ENCODE measurements around the gene POLR3GL. TPM values are rescaled to one million over a fixed set of nuclear protein-coding genes. Genes with fewer than 3 reads are reported as not detected.

POLR3GL gene
- total RNA-seq, 1 experiment from 2014 or later = 7.9 TPM

- Mint-ChIP-seq H3K27me3 (ENCODE audit: low read depth) (peaks cover 5% of the 10 kb centered on the region), H3K27ac (no peak overlapping the region), H3K9me3 (no peaks in the 10 kb centered on the region), H3K36me3 (ENCODE audit: insufficient read depth in 1 of 3, low read depth in 3 of 3) (no peaks in the 10 kb centered on the region), H3K4me1 (peaks cover 7 to 17% of the 10 kb centered on the region in 2 experiments), H3K4me3 (no peak overlapping the region)
- no peak for DNase-seq
- H4K5ac ChIP-seq (ENCODE audit: insufficient read length, low read depth, low read length) = no peak overlapping the region
- no peak overlapping the region for H3K56ac ChIP-seq (ENCODE audit: insufficient read length, low read depth, low read length)
- no peak overlapping the region; the same call in 1 of the 2 replicates for H3K14ac ChIP-seq (ENCODE audit: insufficient read depth, low read length)
- no peaks in the 10 kb centered on the region for H3K79me2 ChIP-seq (ENCODE audit: insufficient read depth, low read length)
- no peaks in the 10 kb centered on the region for H3K79me1 ChIP-seq (ENCODE audit: insufficient read depth, low read depth, low read length, poor library complexity, severe bottlenecking)
- TF ChIP-seq CTCF (conservative IDR thresholded peaks at IDR 0.05) = no peak
- no peak overlapping the region for H3T11ph ChIP-seq (ENCODE audit: low read length)
- no peak overlapping the region for H2BK5ac ChIP-seq (ENCODE audit: insufficient read length, low read length)
- H4K20me1 ChIP-seq (ENCODE audit: control insufficient read depth, insufficient read depth, insufficient read length) = no peaks in the 10 kb centered on the region
- no peak overlapping the region for H3K23ac ChIP-seq (ENCODE audit: insufficient read length, low read depth, low read length)
- H3K18ac ChIP-seq (ENCODE audit: insufficient read length, low read depth, low read length) = no peak overlapping the region
- H2BK120ac ChIP-seq (ENCODE audit: low read depth, low read length, poor library complexity, severe bottlenecking) = no peak overlapping the region
- no peak overlapping the region for H2AK5ac ChIP-seq (ENCODE audit: insufficient read length, low read length)
- no peaks in the 10 kb centered on the region for H3K27me3 ChIP-seq (ENCODE audit: insufficient read depth, low read length)
- H4K91ac ChIP-seq (ENCODE audit: insufficient read length, low read depth, low read length) = no peak overlapping the region
- no peak overlapping the region for H2BK12ac ChIP-seq (ENCODE audit: insufficient read length, low read depth, low read length)
- H3K4me1 ChIP-seq (ENCODE audit: insufficient read depth, low read length) = peaks cover 7% of the 10 kb centered on the region
- no peak overlapping the region for H2BK15ac ChIP-seq (ENCODE audit: low read depth, low read length)
- H3K27ac ChIP-seq (ENCODE audit: insufficient read length, low read depth, low read length) = peak overlapping the region; percentile 95
- no peaks in the 10 kb centered on the region for H3K23me2 ChIP-seq (ENCODE audit: insufficient read length, low read depth, low read length, poor library complexity, severe bottlenecking)
- no peak overlapping the region for H2BK20ac ChIP-seq (ENCODE audit: low read depth, low read length, poor library complexity, severe bottlenecking)
- no peak overlapping the region for H3K9ac ChIP-seq (ENCODE audit: extremely low read depth, insufficient read length, low read length)
- no peak overlapping the region for H2AFZ ChIP-seq (ENCODE audit: low read length)
- H3K4ac ChIP-seq (ENCODE audit: low read depth, low read length) = no peak overlapping the region
- peak overlapping the region; percentile 10 for H4K8ac ChIP-seq (replicated peaks; ENCODE audit: insufficient read length, low read depth, low read length)
- no peaks in the 10 kb centered on the region for H3K9me3 ChIP-seq (ENCODE audit: control insufficient read depth, low read depth, low read length)
- H3K4me2 ChIP-seq (ENCODE audit: insufficient read depth, insufficient read length, low read length) = peak overlapping the region; percentile 42
These were observed 14.0 kb downstream of the POLR3GL start for GRCh38 chr1:145978471-145978853.

Data from H9 (cell line).